ENCODE measurements around the gene MMP15. TPM values are rescaled to one million over a fixed set of nuclear protein-coding genes. Genes with fewer than 3 reads are reported as not detected.

The MMP15 gene
- total and polyA plus RNA-seq, 2 of the 13 experiments (the other 11 are each of a cell fraction or from before 2014, with no cell fraction given), result 35.2 to 44.9 TPM

DNA sequence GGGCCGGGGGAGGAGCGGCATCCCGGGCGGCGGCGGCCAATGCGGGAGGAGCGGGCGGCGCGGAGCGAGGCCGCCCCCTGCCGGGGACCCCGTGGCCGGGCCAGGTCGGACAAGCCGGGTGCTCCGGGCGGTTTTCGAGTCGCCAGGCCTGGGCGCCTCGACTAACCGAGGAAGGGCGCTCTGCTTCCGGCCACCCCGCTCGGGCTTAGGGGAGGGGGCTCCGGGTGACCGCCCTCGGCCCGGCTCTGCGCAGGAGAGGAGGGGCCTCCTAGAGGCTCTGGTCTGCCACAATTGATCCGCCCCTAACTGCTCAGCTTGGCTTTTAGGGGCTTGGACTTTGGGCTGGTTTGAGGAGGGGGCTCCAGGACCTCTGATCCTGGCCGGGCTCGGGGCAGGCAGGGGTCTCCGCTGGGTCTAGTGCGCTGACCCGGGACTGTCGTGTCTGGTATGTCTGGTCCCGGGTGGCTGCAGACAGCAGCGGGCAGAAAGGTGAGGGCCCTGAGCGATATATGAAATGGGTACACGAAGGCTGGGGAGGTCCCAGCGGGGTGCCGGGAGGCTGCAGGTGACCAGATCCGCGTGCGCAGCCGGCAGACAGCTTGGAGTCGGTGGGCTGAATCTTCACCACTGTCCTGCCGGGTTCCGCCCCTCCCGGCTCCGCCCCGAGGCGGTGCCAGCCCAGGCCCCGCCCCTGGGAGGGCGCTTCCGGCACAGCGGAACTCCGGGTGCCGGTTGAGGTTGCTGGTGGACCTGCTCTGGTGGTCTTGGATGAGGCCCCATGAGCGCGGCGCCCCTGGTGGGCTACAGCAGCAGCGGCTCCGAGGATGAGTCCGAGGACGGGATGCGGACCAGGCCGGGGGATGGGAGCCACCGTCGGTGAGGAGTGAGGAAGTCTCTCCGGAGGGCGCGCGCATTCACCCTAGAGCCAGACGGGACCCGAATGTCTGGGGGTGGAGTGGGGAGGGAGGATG is 24.6 kb upstream of the MMP15 start, which contains the start of gene USB1 (continued):
- TF ChIP-seq FOXA1 (IDR thresholded peaks at IDR 0.05), result no peak
- TF ChIP-seq FOXA1 (CRISPR knock-in tag; IDR thresholded peaks at IDR 0.05), result 0 out of 2 replicates have a peak, but pooled peaks have one; percentile 19
- no peak for TF ChIP-seq KDM6A (CRISPR knock-in tag; IDR thresholded peaks at IDR 0.05; ENCODE audit: low read depth)
- TF ChIP-seq HNRNPL (IDR thresholded peaks at IDR 0.05; ENCODE audit: low read depth, low read length), result 0 out of 2 replicates have a peak, but pooled peaks have one; percentile 34
- peak; percentile 53; the same call in 1 of the 2 replicates for TF ChIP-seq ZNF225 (CRISPR knock-in tag; IDR thresholded peaks at IDR 0.05)
- TF ChIP-seq EHMT2 (IDR thresholded peaks at IDR 0.05; ENCODE audit: borderline replicate concordance, low read depth, low read length), result no peak
- TF ChIP-seq ZBTB7A (CRISPR knock-in tag; IDR thresholded peaks at IDR 0.05), result peak; percentile 85
- no peak for TF ChIP-seq TSC22D2 (CRISPR knock-in tag; IDR thresholded peaks at IDR 0.05; ENCODE audit: borderline replicate concordance)
- TF ChIP-seq, protein P1, sequence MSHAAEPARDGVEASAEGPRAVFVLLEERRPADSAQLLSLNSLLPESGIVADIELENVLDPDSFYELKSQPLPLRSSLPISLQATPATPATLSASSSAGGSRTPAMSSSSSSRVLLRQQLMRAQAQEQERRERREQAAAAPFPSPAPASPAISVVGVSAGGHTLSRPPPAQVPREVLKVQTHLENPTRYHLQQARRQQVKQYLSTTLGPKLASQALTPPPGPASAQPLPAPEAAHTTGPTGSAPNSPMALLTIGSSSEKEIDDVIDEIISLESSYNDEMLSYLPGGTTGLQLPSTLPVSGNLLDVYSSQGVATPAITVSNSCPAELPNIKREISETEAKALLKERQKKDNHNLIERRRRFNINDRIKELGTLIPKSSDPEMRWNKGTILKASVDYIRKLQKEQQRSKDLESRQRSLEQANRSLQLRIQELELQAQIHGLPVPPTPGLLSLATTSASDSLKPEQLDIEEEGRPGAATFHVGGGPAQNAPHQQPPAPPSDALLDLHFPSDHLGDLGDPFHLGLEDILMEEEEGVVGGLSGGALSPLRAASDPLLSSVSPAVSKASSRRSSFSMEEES (CRISPR knock-in tag; IDR thresholded peaks at IDR 0.05), result no peak
- TF ChIP-seq ZNF724P (CRISPR knock-in tag; IDR thresholded peaks at IDR 0.05; ENCODE audit: borderline replicate concordance), result peak; percentile 37; the same call in 1 of the 2 replicates
- TF ChIP-seq, protein P2, sequence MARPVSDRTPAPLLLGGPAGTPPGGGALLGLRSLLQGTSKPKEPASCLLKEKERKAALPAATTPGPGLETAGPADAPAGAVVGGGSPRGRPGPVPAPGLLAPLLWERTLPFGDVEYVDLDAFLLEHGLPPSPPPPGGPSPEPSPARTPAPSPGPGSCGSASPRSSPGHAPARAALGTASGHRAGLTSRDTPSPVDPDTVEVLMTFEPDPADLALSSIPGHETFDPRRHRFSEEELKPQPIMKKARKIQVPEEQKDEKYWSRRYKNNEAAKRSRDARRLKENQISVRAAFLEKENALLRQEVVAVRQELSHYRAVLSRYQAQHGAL (CRISPR knock-in tag; IDR thresholded peaks at IDR 0.05; ENCODE audit: not compliant biosample characterization), result peak; percentile 90
- 0 out of 2 replicates have a peak, but pooled peaks have one; percentile 53 for TF ChIP-seq SSRP1 (CRISPR knock-in tag; IDR thresholded peaks at IDR 0.05)
- no peak for TF ChIP-seq SIN3B (IDR thresholded peaks at IDR 0.05; ENCODE audit: low read length)
- peak; percentile 65; the same call in 1 of the 2 replicates for TF ChIP-seq KLF12 (CRISPR knock-in tag; IDR thresholded peaks at IDR 0.05; ENCODE audit: borderline replicate concordance)
- TF ChIP-seq, protein P3, sequence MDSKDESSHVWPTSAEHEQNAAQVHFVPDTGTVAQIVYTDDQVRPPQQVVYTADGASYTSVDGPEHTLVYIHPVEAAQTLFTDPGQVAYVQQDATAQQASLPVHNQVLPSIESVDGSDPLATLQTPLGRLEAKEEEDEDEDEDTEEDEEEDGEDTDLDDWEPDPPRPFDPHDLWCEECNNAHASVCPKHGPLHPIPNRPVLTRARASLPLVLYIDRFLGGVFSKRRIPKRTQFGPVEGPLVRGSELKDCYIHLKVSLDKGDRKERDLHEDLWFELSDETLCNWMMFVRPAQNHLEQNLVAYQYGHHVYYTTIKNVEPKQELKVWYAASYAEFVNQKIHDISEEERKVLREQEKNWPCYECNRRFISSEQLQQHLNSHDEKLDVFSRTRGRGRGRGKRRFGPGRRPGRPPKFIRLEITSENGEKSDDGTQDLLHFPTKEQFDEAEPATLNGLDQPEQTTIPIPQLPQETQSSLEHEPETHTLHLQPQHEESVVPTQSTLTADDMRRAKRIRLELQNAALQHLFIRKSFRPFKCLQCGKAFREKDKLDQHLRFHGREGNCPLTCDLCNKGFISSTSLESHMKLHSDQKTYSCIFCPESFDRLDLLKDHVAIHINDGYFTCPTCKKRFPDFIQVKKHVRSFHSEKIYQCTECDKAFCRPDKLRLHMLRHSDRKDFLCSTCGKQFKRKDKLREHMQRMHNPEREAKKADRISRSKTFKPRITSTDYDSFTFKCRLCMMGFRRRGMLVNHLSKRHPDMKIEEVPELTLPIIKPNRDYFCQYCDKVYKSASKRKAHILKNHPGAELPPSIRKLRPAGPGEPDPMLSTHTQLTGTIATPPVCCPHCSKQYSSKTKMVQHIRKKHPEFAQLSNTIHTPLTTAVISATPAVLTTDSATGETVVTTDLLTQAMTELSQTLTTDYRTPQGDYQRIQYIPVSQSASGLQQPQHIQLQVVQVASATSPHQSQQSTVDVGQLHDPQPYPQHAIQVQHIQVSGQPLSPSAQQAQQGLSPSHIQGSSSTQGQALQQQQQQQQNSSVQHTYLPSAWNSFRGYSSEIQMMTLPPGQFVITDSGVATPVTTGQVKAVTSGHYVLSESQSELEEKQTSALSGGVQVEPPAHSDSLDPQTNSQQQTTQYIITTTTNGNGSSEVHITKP (CRISPR knock-in tag; IDR thresholded peaks at IDR 0.05; ENCODE audit: low read depth), result peak; percentile 42
- TF ChIP-seq, protein P4, sequence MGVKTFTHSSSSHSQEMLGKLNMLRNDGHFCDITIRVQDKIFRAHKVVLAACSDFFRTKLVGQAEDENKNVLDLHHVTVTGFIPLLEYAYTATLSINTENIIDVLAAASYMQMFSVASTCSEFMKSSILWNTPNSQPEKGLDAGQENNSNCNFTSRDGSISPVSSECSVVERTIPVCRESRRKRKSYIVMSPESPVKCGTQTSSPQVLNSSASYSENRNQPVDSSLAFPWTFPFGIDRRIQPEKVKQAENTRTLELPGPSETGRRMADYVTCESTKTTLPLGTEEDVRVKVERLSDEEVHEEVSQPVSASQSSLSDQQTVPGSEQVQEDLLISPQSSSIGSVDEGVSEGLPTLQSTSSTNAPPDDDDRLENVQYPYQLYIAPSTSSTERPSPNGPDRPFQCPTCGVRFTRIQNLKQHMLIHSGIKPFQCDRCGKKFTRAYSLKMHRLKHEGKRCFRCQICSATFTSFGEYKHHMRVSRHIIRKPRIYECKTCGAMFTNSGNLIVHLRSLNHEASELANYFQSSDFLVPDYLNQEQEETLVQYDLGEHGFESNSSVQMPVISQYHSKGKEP (CRISPR knock-in tag; IDR thresholded peaks at IDR 0.05), result 0 out of 2 replicates have a peak, but pooled peaks have one; percentile 13
- TF ChIP-seq ZNF619 (CRISPR knock-in tag; IDR thresholded peaks at IDR 0.05), result peak; percentile 20; the same call in 1 of the 2 replicates
- TF ChIP-seq CEBPB (IDR thresholded peaks at IDR 0.05; ENCODE audit: borderline replicate concordance, low read depth, low read length), result no peak
- TF ChIP-seq ZBTB21 (CRISPR knock-in tag; IDR thresholded peaks at IDR 0.05), result no peak
- TF ChIP-seq SRSF1 (optimal IDR thresholded peaks at IDR 0.05; ENCODE audit: low read depth, low read length), result peak; percentile 57
- TF ChIP-seq, protein P5, sequence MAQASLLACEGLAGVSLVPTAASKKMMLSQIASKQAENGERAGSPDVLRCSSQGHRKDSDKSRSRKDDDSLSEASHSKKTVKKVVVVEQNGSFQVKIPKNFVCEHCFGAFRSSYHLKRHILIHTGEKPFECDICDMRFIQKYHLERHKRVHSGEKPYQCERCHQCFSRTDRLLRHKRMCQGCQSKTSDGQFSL (CRISPR knock-in tag; IDR thresholded peaks at IDR 0.05), result no peak
- peak; percentile 52; the same call in 1 of the 2 replicates for TF ChIP-seq PHF21A (CRISPR knock-in tag; IDR thresholded peaks at IDR 0.05)

Data from HepG2 (cell line).